AG04450 (cell line): ENCODE results near the gene SULF2. TPM values are rescaled to one million over a fixed set of nuclear protein-coding genes. Genes with fewer than 3 reads are reported as not detected.

Experiments
- CTCF ChIA-PET: fragments of 300-600, 350-600 bp; formaldehyde crosslinking; extraction: SDS; loops from one replicate; lab custom pipeline; 2022; ENCODE audit warnings: antibody characterized with exemption, inconsistent platforms; lab: Charles Lee
- POLR2A ChIA-PET: fragments of 350-600 bp; formaldehyde crosslinking; extraction: SDS; loops from one replicate; lab custom pipeline; 2021; ENCODE audit warnings: antibody characterized with exemption, inconsistent platforms; lab: Yijun Ruan, JAX
- DNase-seq: peaks from one replicate; pipeline ENCODE4 v3.0.0-alpha.2; 2011; ENCODE audit warnings: low read depth, low spot score
- H3K27ac ChIP-seq: one replicate; pipeline ENCODE4 v1.5.1; 2012; ENCODE audit warnings: low read depth, low read length, control low read depth
- H3K27me3 ChIP-seq: one replicate; pipeline ENCODE4 v1.6.0; 2012; ENCODE audit warnings: low read length; ENCODE audit not compliant: control insufficient read depth, insufficient read depth
- H3K4me3 ChIP-seq: 2 replicates; pipeline ENCODE4 v1.5.1; 2011; ENCODE audit warnings: mild to moderate bottlenecking, low read depth, low read length, control low read depth
- H3K9me3 ChIP-seq: 2 replicates; pipeline ENCODE4 v1.5.1; 2012; ENCODE audit warnings: low read length; ENCODE audit not compliant: control insufficient read depth, insufficient read depth
- polyA plus RNA-seq: library from polyadenylated mRNA; depleted of rRNA; stranded (reverse); fragments of >200 nt; gene quantifications from 2 replicates; pipeline ENCODE4 v1.2.3, GENCODE V29; 2011
- TF ChIP-seq, protein P1 (sequence below): IDR thresholded peaks from 2 replicates; pipeline ENCODE4 v1.5.1; 2011; ENCODE audit warnings: low read depth, low read length, control low read depth, inconsistent platforms

SULF2 gene
- polyA plus RNA-seq, 1 experiment: 0.73 TPM

- Histone ChIP-seq H3K9me3 (no peaks in the 10 kb centered on the region; the same call in 1 of the 2 replicates), H3K4me3 (no peak overlapping the region), H3K27me3 (peaks cover 60% of the 10 kb centered on the region), H3K27ac (no peak overlapping the region)
- TF ChIP-seq, protein P1, sequence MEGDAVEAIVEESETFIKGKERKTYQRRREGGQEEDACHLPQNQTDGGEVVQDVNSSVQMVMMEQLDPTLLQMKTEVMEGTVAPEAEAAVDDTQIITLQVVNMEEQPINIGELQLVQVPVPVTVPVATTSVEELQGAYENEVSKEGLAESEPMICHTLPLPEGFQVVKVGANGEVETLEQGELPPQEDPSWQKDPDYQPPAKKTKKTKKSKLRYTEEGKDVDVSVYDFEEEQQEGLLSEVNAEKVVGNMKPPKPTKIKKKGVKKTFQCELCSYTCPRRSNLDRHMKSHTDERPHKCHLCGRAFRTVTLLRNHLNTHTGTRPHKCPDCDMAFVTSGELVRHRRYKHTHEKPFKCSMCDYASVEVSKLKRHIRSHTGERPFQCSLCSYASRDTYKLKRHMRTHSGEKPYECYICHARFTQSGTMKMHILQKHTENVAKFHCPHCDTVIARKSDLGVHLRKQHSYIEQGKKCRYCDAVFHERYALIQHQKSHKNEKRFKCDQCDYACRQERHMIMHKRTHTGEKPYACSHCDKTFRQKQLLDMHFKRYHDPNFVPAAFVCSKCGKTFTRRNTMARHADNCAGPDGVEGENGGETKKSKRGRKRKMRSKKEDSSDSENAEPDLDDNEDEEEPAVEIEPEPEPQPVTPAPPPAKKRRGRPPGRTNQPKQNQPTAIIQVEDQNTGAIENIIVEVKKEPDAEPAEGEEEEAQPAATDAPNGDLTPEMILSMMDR: no peak
- DNase-seq: no peak
- CTCF ChIA-PET: interaction anchor here (0.9 to 1.3 kb wide), 2 partner anchors 120 to 836 kb away, joined by 3 read pairs; no protein-coding TSS in a partner anchor
- POLR2A ChIA-PET: interaction anchor here (0.7 kb wide), 2 partner anchors 567 to 1279 kb away, joined by 6 to 8 read pairs; no protein-coding TSS in a partner anchor
Observed at GRCh38 chr20:47783828-47784598, 1.3 kb downstream of the SULF2 start.

DNA sequence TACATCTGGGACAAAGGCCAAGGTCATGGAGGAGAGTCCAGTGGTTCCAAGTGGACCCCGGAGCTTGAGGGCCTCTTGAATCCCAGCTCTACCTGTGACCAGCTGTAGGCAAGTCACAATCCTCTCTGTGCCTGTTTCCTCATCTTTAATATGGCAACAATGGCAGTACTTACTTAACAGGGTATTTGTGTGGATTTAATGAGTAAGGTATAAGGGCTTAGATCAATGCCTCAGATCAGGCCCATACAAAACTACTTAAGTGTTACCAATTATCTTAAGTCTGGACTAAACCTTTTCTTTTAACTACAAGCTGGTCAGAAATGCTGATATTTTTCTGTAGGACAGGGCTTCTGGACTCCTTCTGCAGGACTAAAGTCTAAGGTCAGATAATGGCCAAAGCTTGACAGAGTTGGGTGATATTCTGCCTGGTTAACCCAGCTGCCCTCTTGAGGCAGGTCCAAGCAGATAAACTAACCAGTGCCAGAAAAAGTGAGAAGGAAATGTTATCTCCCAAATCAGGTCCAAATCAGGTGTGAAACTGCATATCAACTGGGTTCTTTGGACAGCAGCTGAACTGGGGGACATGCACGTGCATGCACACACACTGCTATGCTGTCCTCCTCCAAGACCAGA lies 2.2 kb downstream of the SULF2 start:
- POLR2A ChIA-PET: no interaction called here
- TF ChIP-seq, protein P1: no peak
- Histone ChIP-seq H3K27me3 (peaks cover 53% of the 10 kb centered on the region), H3K27ac (no peak overlapping the region), H3K4me3 (no peak overlapping the region), H3K9me3 (no peaks in the 10 kb centered on the region; the same call in 1 of the 2 replicates)
- CTCF ChIA-PET: interaction anchor here (1.3 kb wide), 1 partner anchor 119 kb away, joined by 3 read pairs; no protein-coding TSS in a partner anchor
- DNase-seq: no peak

GRCh38 chr20:47782076-47782475 lies 3.2 kb downstream of the SULF2 start:
- POLR2A ChIA-PET: no interaction called here

GRCh38 chr20:47781632-47782031 lies 3.6 kb downstream of the SULF2 start:
- TF ChIP-seq, protein P1: no peak
- peaks cover 39% of the 10 kb centered on the region for H3K27me3 ChIP-seq
- ChIA-PET CTCF (no interaction called here), POLR2A (no interaction called here)
- no peaks in the 10 kb centered on the region; the same call in 1 of the 2 replicates for H3K9me3 ChIP-seq
- no peak for DNase-seq
- H3K4me3 ChIP-seq: no peak overlapping the region
- no peak overlapping the region for H3K27ac ChIP-seq

More at GRCh38 chr20:47782076-47782475, 3.2 kb downstream of the SULF2 start:
- CTCF ChIA-PET: no interaction called here
- Histone ChIP-seq H3K9me3 (no peaks in the 10 kb centered on the region; the same call in 1 of the 2 replicates), H3K4me3 (no peak overlapping the region), H3K27me3 (peaks cover 43% of the 10 kb centered on the region), H3K27ac (no peak overlapping the region)
- TF ChIP-seq, protein P1: no peak
- no peak for DNase-seq
